ENCODE measurements around the gene SLC22A14.

SLC22A14 gene

GRCh38 chr3:38274864-38275649, 7.0 kb upstream of the SLC22A14 start:
- Histone ChIP-seq H3K27me3 (ENCODE audit: insufficient read depth, poor library complexity, severe bottlenecking) (no peaks in the 10 kb centered on the region), H3K4me3 (replicated peaks; ENCODE audit: insufficient read depth, low read length) (no peak overlapping the region), H3K27ac (replicated peaks) (no peak overlapping the region)
- TF ChIP-seq, protein P1, sequence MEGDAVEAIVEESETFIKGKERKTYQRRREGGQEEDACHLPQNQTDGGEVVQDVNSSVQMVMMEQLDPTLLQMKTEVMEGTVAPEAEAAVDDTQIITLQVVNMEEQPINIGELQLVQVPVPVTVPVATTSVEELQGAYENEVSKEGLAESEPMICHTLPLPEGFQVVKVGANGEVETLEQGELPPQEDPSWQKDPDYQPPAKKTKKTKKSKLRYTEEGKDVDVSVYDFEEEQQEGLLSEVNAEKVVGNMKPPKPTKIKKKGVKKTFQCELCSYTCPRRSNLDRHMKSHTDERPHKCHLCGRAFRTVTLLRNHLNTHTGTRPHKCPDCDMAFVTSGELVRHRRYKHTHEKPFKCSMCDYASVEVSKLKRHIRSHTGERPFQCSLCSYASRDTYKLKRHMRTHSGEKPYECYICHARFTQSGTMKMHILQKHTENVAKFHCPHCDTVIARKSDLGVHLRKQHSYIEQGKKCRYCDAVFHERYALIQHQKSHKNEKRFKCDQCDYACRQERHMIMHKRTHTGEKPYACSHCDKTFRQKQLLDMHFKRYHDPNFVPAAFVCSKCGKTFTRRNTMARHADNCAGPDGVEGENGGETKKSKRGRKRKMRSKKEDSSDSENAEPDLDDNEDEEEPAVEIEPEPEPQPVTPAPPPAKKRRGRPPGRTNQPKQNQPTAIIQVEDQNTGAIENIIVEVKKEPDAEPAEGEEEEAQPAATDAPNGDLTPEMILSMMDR (IDR thresholded peaks at IDR 0.05; ENCODE audit: insufficient read depth, low read length) = no peak
- no peak for DNase-seq (ENCODE audit: low read depth in 1 of 2, low spot score in 1 of 2)

DNA sequence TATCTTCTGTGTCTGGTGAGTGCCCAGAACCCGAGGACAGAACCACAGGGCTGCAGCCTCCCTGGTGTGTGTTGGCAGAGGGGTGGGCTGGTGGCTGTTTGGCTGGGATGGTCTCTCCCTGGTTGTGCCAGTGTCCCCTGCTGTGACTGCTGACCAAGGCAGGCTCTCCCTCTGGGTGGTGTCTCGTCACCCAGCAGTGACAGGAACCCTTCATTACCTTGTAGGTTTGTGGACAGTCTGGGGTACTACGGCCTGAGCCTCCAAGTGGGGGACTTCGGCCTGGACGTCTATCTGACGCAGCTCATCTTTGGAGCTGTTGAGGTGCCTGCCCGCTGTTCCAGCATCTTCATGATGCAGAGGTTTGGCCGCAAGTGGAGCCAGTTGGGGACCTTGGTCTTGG, 6.4 kb upstream of the SLC22A14 start:
- Histone ChIP-seq H3K27me3 (ENCODE audit: insufficient read depth, poor library complexity, severe bottlenecking) (no peaks in the 10 kb centered on the region), H3K4me3 (replicated peaks; ENCODE audit: insufficient read depth, low read length) (no peak overlapping the region), H3K27ac (replicated peaks) (no peak overlapping the region)
- TF ChIP-seq SPI1 (IDR thresholded peaks at IDR 0.05; ENCODE audit: borderline replicate concordance, low read depth) = no peak
- DNase-seq (ENCODE audit: low read depth in 1 of 2, low spot score in 1 of 2) = no peak

- DNase-seq (ENCODE audit: low read depth in 1 of 2, low spot score in 1 of 2) = no peak
- TF ChIP-seq, protein P1 (IDR thresholded peaks at IDR 0.05; ENCODE audit: insufficient read depth, low read length) = no peak
- no peak for TF ChIP-seq SPI1 (IDR thresholded peaks at IDR 0.05; ENCODE audit: borderline replicate concordance, low read depth)
- TF ChIP-seq POLR2AphosphoS5 (IDR thresholded peaks at IDR 0.05; ENCODE audit: low read depth) = no peak
- TF ChIP-seq, protein P2, sequence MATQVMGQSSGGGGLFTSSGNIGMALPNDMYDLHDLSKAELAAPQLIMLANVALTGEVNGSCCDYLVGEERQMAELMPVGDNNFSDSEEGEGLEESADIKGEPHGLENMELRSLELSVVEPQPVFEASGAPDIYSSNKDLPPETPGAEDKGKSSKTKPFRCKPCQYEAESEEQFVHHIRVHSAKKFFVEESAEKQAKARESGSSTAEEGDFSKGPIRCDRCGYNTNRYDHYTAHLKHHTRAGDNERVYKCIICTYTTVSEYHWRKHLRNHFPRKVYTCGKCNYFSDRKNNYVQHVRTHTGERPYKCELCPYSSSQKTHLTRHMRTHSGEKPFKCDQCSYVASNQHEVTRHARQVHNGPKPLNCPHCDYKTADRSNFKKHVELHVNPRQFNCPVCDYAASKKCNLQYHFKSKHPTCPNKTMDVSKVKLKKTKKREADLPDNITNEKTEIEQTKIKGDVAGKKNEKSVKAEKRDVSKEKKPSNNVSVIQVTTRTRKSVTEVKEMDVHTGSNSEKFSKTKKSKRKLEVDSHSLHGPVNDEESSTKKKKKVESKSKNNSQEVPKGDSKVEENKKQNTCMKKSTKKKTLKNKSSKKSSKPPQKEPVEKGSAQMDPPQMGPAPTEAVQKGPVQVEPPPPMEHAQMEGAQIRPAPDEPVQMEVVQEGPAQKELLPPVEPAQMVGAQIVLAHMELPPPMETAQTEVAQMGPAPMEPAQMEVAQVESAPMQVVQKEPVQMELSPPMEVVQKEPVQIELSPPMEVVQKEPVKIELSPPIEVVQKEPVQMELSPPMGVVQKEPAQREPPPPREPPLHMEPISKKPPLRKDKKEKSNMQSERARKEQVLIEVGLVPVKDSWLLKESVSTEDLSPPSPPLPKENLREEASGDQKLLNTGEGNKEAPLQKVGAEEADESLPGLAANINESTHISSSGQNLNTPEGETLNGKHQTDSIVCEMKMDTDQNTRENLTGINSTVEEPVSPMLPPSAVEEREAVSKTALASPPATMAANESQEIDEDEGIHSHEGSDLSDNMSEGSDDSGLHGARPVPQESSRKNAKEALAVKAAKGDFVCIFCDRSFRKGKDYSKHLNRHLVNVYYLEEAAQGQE (IDR thresholded peaks at IDR 0.05; ENCODE audit: insufficient replicate concordance, low read depth) = no peak
- no peak for TF ChIP-seq GABPA (IDR thresholded peaks at IDR 0.05; ENCODE audit: low read depth)
These were observed 5.8 kb upstream of the SLC22A14 start for GRCh38 chr3:38276081-38276916.

GRCh38 chr3:38276917-38277630, 5.0 kb upstream of the SLC22A14 start:
- H3K4me3 ChIP-seq (replicated peaks; ENCODE audit: insufficient read depth, low read length) = no peak overlapping the region
- H3K27ac ChIP-seq (replicated peaks) = no peak overlapping the region
- no peak for DNase-seq (ENCODE audit: low read depth in 1 of 2, low spot score in 1 of 2)
- H3K27me3 ChIP-seq (ENCODE audit: insufficient read depth, poor library complexity, severe bottlenecking) = no peaks in the 10 kb centered on the region
- TF ChIP-seq, protein P2 (IDR thresholded peaks at IDR 0.05; ENCODE audit: insufficient replicate concordance, low read depth) = no peak
- TF ChIP-seq GABPA (IDR thresholded peaks at IDR 0.05; ENCODE audit: low read depth) (no peak), POLR2AphosphoS5 (IDR thresholded peaks at IDR 0.05; ENCODE audit: low read depth) (no peak), SPI1 (IDR thresholded peaks at IDR 0.05; ENCODE audit: borderline replicate concordance, low read depth) (no peak)
- TF ChIP-seq, protein P1 (IDR thresholded peaks at IDR 0.05; ENCODE audit: insufficient read depth, low read length) = no peak

More at GRCh38 chr3:38276081-38276916, 5.8 kb upstream of the SLC22A14 start:
- Histone ChIP-seq H3K27me3 (ENCODE audit: insufficient read depth, poor library complexity, severe bottlenecking) (no peaks in the 10 kb centered on the region), H3K4me3 (replicated peaks; ENCODE audit: insufficient read depth, low read length) (no peak overlapping the region), H3K27ac (replicated peaks) (no peak overlapping the region)
